ENCODE results near the gene ADM5.

Gene ADM5

DNA sequence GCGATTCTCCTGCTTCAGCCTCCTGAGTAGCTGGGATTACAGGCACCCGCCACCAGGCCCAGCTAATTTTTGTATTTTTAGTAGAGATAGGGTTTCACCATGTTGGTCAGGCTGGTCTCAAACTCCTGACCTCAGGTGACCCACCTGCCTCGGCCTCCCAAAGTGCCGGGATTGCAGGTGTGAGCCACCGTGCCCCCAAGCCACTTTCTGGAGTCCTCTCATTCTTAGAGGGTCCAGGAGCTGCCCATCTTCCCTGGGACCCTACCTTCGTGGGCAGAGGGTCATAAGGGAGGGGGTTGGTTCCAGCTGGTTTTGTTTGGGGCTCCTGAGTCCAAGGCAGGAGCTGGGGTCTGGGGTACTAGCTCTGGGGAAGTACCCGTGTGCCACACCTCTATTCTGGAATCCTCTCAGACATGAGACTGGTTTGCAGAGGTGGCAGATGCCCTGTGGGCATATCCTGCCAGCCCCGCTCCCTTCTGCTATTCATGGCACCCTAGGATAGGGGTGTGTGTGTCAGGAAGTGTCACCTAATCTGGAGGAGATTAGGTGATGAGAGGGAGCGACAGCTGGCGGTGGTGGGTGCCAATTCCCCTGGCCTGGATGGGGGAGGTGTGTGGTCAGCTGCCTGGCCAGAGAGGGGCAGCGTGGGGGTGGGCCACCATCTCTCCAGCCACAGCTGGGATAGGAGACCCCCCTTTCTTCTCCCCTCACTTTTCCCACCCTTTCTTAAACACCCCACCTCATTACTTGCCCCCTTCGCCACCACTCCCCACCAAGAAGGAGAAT, 10.2 kb upstream of the ADM5 start:
- H3K36me3 ChIP-seq (ENCODE audit: insufficient read depth, low read length): peaks cover 26% of the 10 kb centered on the region
- no peaks in the 10 kb centered on the region for H3K27me3 ChIP-seq (ENCODE audit: insufficient read depth, low read length)
- H3K9me3 ChIP-seq (ENCODE audit: low read length): no peaks in the 10 kb centered on the region
- H2AFZ ChIP-seq (ENCODE audit: low read depth, low read length): no peak overlapping the region
- H3K4me1 ChIP-seq (ENCODE audit: insufficient read depth, low read length): peaks cover 28% of the 10 kb centered on the region
- no peak overlapping the region for H3K4me3 ChIP-seq (ENCODE audit: low read length)

- Histone ChIP-seq H3K4me3 (ENCODE audit: low read length) (no peak overlapping the region), H3K9me3 (ENCODE audit: low read length) (no peaks in the 10 kb centered on the region), H3K27me3 (ENCODE audit: insufficient read depth, low read length) (no peaks in the 10 kb centered on the region), H3K4me1 (ENCODE audit: insufficient read depth, low read length) (peaks cover 28% of the 10 kb centered on the region), H3K36me3 (ENCODE audit: insufficient read depth, low read length) (peaks cover 33% of the 10 kb centered on the region), H2AFZ (ENCODE audit: low read depth, low read length) (no peak overlapping the region)
Observed at GRCh38 chr19:49679771-49680413, 9.5 kb upstream of the ADM5 start.

DNA sequence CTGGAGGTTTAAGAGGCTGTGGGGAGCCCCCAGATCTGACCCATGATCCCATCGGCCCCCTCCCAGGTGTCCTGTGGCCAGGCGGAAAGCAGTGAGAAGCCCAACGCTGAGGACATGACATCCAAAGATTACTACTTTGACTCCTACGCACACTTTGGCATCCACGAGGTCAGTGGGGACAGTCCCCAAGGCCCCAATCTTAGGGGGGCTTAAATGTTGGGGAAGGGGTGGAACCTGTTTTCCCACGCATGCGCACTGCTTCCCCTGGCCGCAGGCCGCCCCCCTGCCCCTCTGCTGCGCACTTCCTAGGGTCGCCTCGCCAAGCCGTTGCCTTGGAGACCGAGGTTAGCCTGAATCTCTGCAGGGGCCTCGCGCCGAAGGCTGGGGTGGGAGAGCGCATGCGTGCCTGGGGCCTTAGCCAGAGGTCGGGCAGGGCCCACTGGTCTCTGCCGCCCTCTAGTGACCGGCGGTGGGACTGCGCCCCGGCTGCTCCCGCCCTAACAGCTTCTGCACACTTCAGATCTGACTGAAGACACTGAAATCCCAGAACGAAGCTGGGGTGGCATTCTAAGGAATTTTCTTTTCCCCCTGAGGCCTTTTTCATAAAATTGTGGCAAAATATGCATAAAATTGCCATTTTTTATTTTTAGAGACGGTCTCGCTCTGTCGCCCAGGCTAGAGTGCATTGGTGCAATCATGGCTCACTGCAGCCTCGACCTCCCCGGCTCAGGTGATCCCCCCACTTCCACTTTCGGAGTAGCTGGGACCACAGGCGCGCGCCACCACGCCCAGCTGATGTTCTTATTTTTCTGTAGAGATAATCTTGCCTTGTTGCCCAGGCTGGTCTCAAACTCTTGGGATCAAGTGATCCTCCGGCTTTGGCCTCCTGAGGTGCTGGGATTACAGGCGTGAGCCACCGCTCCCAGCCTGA, 8.7 kb upstream of the ADM5 start:
- no peak overlapping the region for H3K4me3 ChIP-seq (ENCODE audit: low read length)
- no peaks in the 10 kb centered on the region for H3K27me3 ChIP-seq (ENCODE audit: insufficient read depth, low read length)
- no peaks in the 10 kb centered on the region for H3K9me3 ChIP-seq (ENCODE audit: low read length)
- H3K4me1 ChIP-seq (ENCODE audit: insufficient read depth, low read length): peaks cover 28% of the 10 kb centered on the region
- H2AFZ ChIP-seq (ENCODE audit: low read depth, low read length): no peak overlapping the region
- peaks cover 40% of the 10 kb centered on the region for H3K36me3 ChIP-seq (ENCODE audit: insufficient read depth, low read length)

DNA sequence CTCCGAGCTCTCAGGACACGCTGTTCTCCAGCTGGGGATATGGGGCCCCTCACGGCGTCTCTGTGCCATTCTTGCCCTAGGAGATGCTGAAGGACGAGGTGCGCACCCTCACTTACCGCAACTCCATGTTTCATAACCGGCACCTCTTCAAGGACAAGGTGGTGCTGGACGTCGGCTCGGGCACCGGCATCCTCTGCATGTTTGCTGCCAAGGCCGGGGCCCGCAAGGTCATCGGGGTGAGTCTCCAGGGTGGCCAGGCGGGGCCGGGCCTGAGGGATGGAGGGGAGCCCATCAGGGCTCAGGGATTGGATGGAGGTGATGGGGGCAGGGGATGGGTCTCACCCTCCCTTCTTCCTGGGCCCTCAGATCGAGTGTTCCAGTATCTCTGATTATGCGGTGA, 7.6 kb upstream of the ADM5 start:
- Histone ChIP-seq H3K4me1 (ENCODE audit: insufficient read depth, low read length) (peaks cover 28% of the 10 kb centered on the region), H3K4me3 (ENCODE audit: low read length) (no peak overlapping the region), H2AFZ (ENCODE audit: low read depth, low read length) (no peak overlapping the region), H3K36me3 (ENCODE audit: insufficient read depth, low read length) (peaks cover 48% of the 10 kb centered on the region), H3K9me3 (ENCODE audit: low read length) (no peaks in the 10 kb centered on the region), H3K27me3 (ENCODE audit: insufficient read depth, low read length) (no peaks in the 10 kb centered on the region)

GRCh38 chr19:49682274-49682673, 7.1 kb upstream of the ADM5 start:
- H3K27me3 ChIP-seq (ENCODE audit: insufficient read depth, low read length): no peaks in the 10 kb centered on the region
- H3K4me3 ChIP-seq (ENCODE audit: low read length): no peak overlapping the region
- peaks cover 28% of the 10 kb centered on the region for H3K4me1 ChIP-seq (ENCODE audit: insufficient read depth, low read length)
- H3K9me3 ChIP-seq (ENCODE audit: low read length): no peaks in the 10 kb centered on the region
- H2AFZ ChIP-seq (ENCODE audit: low read depth, low read length): no peak overlapping the region
- peaks cover 50% of the 10 kb centered on the region for H3K36me3 ChIP-seq (ENCODE audit: insufficient read depth, low read length)

DNA sequence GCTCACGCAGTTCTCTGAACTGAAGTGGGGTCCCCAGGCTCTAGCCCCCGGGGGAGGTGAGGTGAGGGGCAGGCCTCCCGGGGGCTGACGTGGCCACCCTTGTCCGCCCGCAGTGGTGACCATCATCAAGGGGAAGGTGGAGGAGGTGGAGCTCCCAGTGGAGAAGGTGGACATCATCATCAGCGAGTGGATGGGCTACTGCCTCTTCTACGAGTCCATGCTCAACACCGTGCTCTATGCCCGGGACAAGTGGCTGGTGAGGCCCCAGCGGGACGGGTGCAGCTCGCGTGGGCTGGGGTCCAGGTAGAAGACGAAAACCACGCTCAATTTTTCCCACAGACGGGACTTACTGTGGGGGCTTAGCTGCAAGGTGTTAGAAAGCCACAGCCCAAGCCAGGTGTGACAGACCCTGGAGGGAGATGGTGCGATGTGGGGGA, 5.6 kb upstream of the ADM5 start:
- Histone ChIP-seq H3K36me3 (ENCODE audit: insufficient read depth, low read length) (peaks cover 59% of the 10 kb centered on the region), H3K4me1 (ENCODE audit: insufficient read depth, low read length) (peaks cover 25% of the 10 kb centered on the region), H3K9me3 (ENCODE audit: low read length) (no peaks in the 10 kb centered on the region), H3K4me3 (ENCODE audit: low read length) (no peak overlapping the region), H3K27me3 (ENCODE audit: insufficient read depth, low read length) (no peaks in the 10 kb centered on the region), H2AFZ (ENCODE audit: low read depth, low read length) (no peak overlapping the region)

DNA sequence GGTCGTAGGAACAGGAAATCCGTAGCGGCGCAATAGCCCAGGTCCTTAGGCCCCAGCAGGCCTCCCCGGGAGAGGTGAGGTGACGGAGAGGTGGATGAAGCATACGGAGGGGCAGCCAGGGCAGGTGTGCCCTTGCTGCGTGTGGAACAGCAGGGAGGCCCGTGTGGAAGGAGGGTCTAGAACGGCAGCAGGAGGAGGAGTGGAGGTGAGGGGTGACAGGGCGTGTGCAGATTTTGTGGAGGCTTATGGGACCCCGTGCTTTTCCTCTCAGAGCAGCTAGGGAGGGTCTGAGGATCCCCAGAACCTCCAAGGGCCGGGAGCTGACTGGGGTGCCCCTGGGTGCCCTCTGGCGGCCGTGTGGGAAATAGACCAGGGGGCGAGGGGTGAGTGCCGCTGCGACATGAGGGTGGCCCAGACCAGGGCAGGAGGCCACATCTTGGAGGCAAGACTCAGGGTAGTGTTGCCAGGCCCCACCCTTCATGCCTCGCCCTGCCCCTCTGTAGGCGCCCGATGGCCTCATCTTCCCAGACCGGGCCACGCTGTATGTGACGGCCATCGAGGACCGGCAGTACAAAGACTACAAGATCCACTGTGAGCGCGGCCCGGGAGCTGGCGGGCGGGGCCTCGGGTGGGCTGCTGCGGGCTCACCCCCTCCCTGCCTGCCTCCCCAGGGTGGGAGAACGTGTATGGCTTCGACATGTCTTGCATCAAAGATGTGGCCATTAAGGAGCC, 5.0 kb upstream of the ADM5 start:
- Histone ChIP-seq H3K9me3 (ENCODE audit: low read length) (no peaks in the 10 kb centered on the region), H3K4me1 (ENCODE audit: insufficient read depth, low read length) (peaks cover 20% of the 10 kb centered on the region), H3K36me3 (ENCODE audit: insufficient read depth, low read length) (peaks cover 62% of the 10 kb centered on the region), H2AFZ (ENCODE audit: low read depth, low read length) (no peak overlapping the region), H3K4me3 (ENCODE audit: low read length) (no peak overlapping the region), H3K27me3 (ENCODE audit: insufficient read depth, low read length) (no peaks in the 10 kb centered on the region)

GRCh38 chr19:49684983-49685553, 4.3 kb upstream of the ADM5 start:
- Histone ChIP-seq H2AFZ (ENCODE audit: low read depth, low read length) (no peak overlapping the region), H3K36me3 (ENCODE audit: insufficient read depth, low read length) (peaks cover 62% of the 10 kb centered on the region), H3K27me3 (ENCODE audit: insufficient read depth, low read length) (no peaks in the 10 kb centered on the region), H3K9me3 (ENCODE audit: low read length) (no peaks in the 10 kb centered on the region), H3K4me1 (ENCODE audit: insufficient read depth, low read length) (peaks cover 14% of the 10 kb centered on the region), H3K4me3 (ENCODE audit: low read length) (no peak overlapping the region)

DNA sequence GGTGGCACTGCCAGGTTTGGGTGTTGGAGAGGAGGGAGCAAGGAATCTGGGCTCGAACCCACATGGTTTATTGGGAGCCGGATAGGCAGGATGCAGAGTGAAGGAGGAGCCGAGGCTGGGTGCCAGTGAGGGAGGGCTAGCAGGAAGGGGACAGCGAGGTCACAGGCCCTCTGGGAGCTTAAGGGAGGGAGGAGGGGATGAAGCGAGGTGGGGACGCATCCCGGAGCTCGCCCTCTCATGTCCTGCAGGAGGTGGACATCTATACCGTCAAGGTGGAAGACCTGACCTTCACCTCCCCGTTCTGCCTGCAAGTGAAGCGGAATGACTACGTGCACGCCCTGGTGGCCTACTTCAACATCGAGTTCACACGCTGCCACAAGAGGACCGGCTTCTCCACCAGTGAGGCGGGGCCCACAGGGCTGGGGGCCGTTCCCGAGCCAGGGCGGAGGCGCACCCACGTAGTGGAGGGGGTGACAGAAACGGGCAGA, 3.5 kb upstream of the ADM5 start:
- H3K36me3 ChIP-seq (ENCODE audit: insufficient read depth, low read length): peaks cover 61% of the 10 kb centered on the region
- no peaks in the 10 kb centered on the region for H3K27me3 ChIP-seq (ENCODE audit: insufficient read depth, low read length)

GRCh38 chr19:49686503-49687088, 2.8 kb upstream of the ADM5 start:
- Histone ChIP-seq H3K36me3 (ENCODE audit: insufficient read depth, low read length) (peaks cover 56% of the 10 kb centered on the region), H3K9me3 (ENCODE audit: low read length) (no peaks in the 10 kb centered on the region), H3K4me1 (ENCODE audit: insufficient read depth, low read length) (peaks cover 11% of the 10 kb centered on the region), H3K27me3 (ENCODE audit: insufficient read depth, low read length) (no peaks in the 10 kb centered on the region), H2AFZ (ENCODE audit: low read depth, low read length) (no peak overlapping the region), H3K4me3 (ENCODE audit: low read length) (no peak overlapping the region)

More for the DNA sequence above, 3.5 kb upstream of the ADM5 start:
- Histone ChIP-seq H2AFZ (ENCODE audit: low read depth, low read length) (no peak overlapping the region), H3K9me3 (ENCODE audit: low read length) (no peaks in the 10 kb centered on the region), H3K4me3 (ENCODE audit: low read length) (no peak overlapping the region), H3K4me1 (ENCODE audit: insufficient read depth, low read length) (peaks cover 15% of the 10 kb centered on the region)

GRCh38 chr19:49687150-49687549, 2.2 kb upstream of the ADM5 start:
- Histone ChIP-seq H3K36me3 (ENCODE audit: insufficient read depth, low read length) (peaks cover 50% of the 10 kb centered on the region), H3K9me3 (ENCODE audit: low read length) (no peaks in the 10 kb centered on the region), H3K4me3 (ENCODE audit: low read length) (no peak overlapping the region), H2AFZ (ENCODE audit: low read depth, low read length) (no peak overlapping the region), H3K4me1 (ENCODE audit: insufficient read depth, low read length) (peaks cover 15% of the 10 kb centered on the region), H3K27me3 (ENCODE audit: insufficient read depth, low read length) (no peaks in the 10 kb centered on the region)
